A549 treated with AZD9567 at 1 μM for 4 hours (cell line): ENCODE measurements around the gene MYO1C. TPM values are rescaled to one million over a fixed set of nuclear protein-coding genes. Genes with fewer than 3 reads are reported as not detected.

Experiments
- total RNA-seq: library from RNA; stranded (reverse); fragments of 200-300 nt; extraction: Qiagen RNA extraction; gene quantifications from 5 replicates; pipeline ENCODE4 v1.2.3, GENCODE V29; 2022; ENCODE audit not compliant: insufficient read depth

The MYO1C gene
- total RNA-seq, result 119 to 134 TPM (median 129 TPM) in 5 replicates

DNA sequence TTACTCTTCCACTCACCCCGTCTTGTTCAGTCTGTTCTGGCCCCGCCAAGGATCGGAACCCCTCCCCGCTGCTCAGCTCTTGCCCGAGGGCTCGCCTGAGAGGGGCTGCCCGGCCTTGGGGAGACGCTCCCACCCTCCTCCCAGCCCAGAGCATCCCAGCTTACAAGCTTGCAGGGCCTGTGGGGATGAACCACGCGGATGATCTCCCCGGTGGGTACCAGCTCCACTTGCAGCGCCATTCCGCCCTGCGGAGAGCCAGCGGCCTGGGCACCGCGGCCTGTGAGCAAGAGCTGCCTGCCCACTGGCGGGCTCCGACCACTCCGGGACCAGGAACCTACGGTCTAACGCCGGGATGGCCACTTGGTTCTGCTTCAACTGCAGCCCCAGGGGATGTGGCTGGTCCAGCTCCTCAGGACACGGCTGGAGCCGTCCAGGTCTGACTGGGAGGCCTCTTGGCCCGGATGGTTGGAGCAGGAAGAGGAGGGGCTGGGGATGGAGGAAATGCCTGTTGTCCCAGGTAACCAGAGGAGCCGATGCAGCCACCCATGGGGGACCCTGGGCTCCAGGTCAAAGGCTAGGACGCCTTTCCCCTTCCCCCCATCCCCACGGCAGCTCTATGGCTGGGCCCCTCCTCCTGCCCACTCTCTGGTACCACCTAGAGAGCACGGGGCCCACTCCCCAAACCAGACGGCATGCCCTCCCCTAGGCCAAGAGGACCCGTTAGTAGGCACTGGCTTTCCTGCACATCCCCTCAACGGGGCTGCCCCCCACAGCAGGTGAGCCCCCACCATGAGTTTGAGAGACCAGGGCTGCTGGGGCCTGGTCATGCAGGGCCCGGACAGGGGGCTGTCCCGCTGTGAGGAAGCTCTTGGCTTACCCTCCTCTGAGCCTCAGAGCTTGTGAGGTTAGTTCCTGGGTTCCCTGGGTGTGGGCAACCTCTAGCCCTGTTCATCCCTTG, at the start of gene MYO1C:
MYO1C (minus strand) TSS at position 438 of the 958 bp plus-strand sequence; CDS start at position 239, 199 bp downstream.

GRCh38 chr17:1516388-1517161, 24.1 kb upstream of the MYO1C start, which contains the start of gene INPP5K:
Gene INPP5K, minus strand, starts transcription at chr17:1516612. Its CDS starts 113 bp downstream, at chr17:1516499.

DNA sequence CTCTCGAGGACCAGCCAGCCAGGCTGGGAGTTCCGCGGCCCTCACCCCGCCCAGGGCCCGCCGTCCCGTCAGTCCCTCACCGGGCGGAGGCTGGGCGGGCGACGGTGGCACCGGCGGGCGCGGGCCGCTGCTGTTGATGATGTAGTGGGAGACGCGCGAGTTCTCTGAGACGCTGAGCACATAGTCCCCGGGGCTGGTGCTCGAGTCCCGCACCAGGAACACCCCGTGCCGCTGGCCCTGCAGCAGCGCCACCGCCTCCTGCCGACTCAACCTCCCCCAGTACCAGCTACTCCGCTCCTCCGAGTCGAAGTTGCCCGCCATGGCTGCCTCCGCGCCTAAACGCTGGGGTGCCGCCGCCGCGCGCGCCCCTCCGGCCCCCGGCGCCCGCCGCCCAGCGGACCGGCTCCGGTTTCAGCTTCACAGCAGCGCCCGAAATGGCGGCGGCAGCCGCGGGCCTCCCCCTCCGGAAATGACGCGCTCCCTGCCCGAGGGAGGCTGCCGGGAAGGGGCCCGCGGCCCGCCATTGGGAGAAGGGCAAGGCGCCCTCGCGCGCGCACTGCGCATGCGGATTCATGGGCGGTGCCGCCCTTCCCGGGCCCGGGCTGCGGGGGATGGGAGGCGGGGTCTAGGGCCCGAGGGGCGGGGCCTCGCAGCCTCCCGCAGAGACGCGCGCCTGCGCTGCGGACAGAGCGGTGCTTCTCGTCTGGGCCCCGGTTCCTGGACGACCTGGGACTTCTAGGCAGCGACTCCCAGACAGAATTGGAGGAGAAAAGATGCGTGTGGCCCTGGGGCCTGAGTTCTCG, 36.5 kb downstream of the MYO1C start, which contains the start of gene CRK:
CRK (minus strand) TSS at position 436 of the 803 bp plus-strand sequence; CDS start at position 321, 115 bp downstream.

Other genes with a start within 250 kb of the MYO1C start
- gene BHLHA9, start 222.2 kb downstream of the MYO1C start, total RNA-seq, result not detected in 5 replicates
- gene TRARG1, start 213.0 kb downstream of the MYO1C start, total RNA-seq, result not detected in 5 replicates
- 544 to 947 TPM (median 561 TPM) in 5 replicates for gene YWHAE, start 92.5 kb downstream of the MYO1C start, total RNA-seq
- 82.1 to 116 TPM (median 90.8 TPM) in 5 replicates for gene CRK, start 36.5 kb downstream of the MYO1C start, total RNA-seq
- 25.9 to 27.8 TPM (median 26.0 TPM) in 5 replicates for gene INPP5K, start 23.9 kb upstream of the MYO1C start, total RNA-seq
- gene PITPNA, start 70.1 kb upstream of the MYO1C start, total RNA-seq, result 63.1 to 72.5 TPM (median 64.8 TPM) in 5 replicates
- 5.6 to 6.9 TPM (median 5.9 TPM) in 5 replicates for gene SLC43A2, start 136.1 kb upstream of the MYO1C start, total RNA-seq
- gene SCARF1, start 153.0 kb upstream of the MYO1C start, total RNA-seq, result 0.23 to 0.43 TPM (median 0.36 TPM) in 4 of 5 replicates, not detected in the other
- gene RILP, start 157.2 kb upstream of the MYO1C start, total RNA-seq, result 10.3 to 18.3 TPM (median 15.5 TPM) in 5 replicates
- 230 to 315 TPM (median 250 TPM) in 5 replicates for gene PRPF8, start 192.2 kb upstream of the MYO1C start, total RNA-seq
- 1.4 to 1.8 TPM (median 1.5 TPM) in 5 replicates for gene TLCD2, start 217.7 kb upstream of the MYO1C start, total RNA-seq
- gene WDR81, start 232.0 kb upstream of the MYO1C start, total RNA-seq, result 20.3 to 33.4 TPM (median 28.7 TPM) in 5 replicates